ENCODE measurements around the gene PATE1.

DNA sequence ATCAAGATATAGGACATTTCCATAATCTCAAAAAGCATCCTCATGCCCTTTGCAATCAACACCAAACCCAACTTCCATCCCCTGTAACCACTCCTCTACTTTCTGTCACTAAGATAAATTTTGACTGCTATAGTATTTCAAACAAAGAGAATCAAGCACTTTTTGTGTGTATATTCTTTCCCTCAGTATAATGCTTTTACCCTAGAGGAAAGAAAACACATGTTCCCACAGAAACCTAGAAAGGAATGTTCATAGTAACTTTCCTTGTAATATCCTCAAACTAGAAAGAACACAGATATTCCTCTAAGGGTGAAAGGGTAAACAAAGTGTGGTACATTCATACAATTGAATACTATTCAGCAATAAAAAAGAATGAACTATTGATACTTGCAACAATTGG, 5.5 kb upstream of the PATE1 start:
- TF ChIP-seq, protein P1, sequence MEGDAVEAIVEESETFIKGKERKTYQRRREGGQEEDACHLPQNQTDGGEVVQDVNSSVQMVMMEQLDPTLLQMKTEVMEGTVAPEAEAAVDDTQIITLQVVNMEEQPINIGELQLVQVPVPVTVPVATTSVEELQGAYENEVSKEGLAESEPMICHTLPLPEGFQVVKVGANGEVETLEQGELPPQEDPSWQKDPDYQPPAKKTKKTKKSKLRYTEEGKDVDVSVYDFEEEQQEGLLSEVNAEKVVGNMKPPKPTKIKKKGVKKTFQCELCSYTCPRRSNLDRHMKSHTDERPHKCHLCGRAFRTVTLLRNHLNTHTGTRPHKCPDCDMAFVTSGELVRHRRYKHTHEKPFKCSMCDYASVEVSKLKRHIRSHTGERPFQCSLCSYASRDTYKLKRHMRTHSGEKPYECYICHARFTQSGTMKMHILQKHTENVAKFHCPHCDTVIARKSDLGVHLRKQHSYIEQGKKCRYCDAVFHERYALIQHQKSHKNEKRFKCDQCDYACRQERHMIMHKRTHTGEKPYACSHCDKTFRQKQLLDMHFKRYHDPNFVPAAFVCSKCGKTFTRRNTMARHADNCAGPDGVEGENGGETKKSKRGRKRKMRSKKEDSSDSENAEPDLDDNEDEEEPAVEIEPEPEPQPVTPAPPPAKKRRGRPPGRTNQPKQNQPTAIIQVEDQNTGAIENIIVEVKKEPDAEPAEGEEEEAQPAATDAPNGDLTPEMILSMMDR (conservative IDR thresholded peaks at IDR 0.05): no peak
- TF ChIP-seq EZH2 (IDR thresholded peaks at IDR 0.05; ENCODE audit: low read depth): no peak
